ENCODE measurements around the gene FFAR2.
"Not testable (repeated sequence)": the region's sequence is repeated elsewhere in the genome, so short reads cannot be mapped to it uniquely, and the experiment has no call there.

The FFAR2 gene

DNA sequence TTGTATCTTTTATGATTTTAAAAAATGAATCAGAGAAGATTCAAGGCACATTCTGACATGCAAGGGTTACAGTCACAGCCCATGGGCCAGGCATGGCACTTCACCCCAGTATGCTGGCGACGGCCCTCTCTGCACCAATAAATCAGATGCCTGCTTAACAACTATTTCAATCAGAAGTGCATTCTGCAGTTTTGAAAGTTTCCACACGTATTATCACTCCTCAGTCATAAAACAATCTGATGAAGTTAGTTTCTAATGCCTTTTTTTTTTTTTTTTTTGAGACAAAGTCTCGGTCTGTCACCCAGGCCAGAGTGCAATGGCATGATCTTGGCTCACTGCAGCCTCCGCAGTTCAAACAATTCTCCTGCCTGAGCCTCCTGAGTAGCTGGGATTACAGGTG lies 28.3 kb upstream of the FFAR2 start:
- Histone ChIP-seq H3K27me3 (ENCODE audit: insufficient read depth, low read depth) (peaks cover 21% of the 10 kb centered on the region; the same call in 1 of the 2 replicates), H3K4me1 (ENCODE audit: low read depth, poor library complexity, severe bottlenecking) (no peaks in the 10 kb centered on the region), H3K4me2 (no peak overlapping the region)

DNA sequence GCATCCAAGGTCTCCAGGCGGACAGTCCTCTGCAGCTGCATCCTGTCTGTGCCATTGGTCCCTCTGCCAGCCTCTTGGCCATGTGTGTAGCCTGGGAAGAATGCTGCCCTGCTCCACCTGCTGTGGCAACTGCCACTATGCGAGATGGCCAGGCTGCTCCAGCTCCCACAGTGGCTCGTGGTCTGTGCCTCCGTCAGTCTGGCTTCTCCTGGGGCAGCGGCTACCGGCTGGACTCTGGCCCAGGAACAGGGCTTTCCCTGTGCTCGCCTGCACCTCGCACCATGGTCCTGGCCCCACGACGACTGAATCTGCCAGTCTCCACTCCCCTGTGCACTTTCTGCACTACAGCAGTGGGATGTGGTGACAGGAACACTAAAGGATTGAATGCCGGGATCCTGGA lies 26.7 kb upstream of the FFAR2 start:
- Histone ChIP-seq H3K36me3 (ENCODE audit: insufficient read depth) (no peaks in the 10 kb centered on the region), H4K20me1 (ENCODE audit: insufficient read depth) (no peaks in the 10 kb centered on the region), H3K4me1 (ENCODE audit: low read depth, poor library complexity, severe bottlenecking) (no peaks in the 10 kb centered on the region), H3K79me2 (ENCODE audit: insufficient read depth, low read depth) (no peaks in the 10 kb centered on the region), H3K4me2 (no peak overlapping the region), H3K27ac (no peak overlapping the region), H3K9ac (no peak overlapping the region), H3K27me3 (ENCODE audit: insufficient read depth, low read depth) (peaks cover 28% of the 10 kb centered on the region; the same call in 1 of the 2 replicates), H3K4me3 (IDR thresholded peaks at IDR 0.05; ENCODE audit: insufficient read depth, low read depth, low read length) (no peak overlapping the region), H2AFZ (ENCODE audit: low read depth) (no peak overlapping the region)
- TF ChIP-seq, protein P1, sequence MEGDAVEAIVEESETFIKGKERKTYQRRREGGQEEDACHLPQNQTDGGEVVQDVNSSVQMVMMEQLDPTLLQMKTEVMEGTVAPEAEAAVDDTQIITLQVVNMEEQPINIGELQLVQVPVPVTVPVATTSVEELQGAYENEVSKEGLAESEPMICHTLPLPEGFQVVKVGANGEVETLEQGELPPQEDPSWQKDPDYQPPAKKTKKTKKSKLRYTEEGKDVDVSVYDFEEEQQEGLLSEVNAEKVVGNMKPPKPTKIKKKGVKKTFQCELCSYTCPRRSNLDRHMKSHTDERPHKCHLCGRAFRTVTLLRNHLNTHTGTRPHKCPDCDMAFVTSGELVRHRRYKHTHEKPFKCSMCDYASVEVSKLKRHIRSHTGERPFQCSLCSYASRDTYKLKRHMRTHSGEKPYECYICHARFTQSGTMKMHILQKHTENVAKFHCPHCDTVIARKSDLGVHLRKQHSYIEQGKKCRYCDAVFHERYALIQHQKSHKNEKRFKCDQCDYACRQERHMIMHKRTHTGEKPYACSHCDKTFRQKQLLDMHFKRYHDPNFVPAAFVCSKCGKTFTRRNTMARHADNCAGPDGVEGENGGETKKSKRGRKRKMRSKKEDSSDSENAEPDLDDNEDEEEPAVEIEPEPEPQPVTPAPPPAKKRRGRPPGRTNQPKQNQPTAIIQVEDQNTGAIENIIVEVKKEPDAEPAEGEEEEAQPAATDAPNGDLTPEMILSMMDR (conservative IDR thresholded peaks at IDR 0.05; ENCODE audit: low read depth, low read length), result no peak

More for the DNA sequence above, 28.3 kb upstream of the FFAR2 start:
- Histone ChIP-seq H3K9ac (no peak overlapping the region), H4K20me1 (ENCODE audit: insufficient read depth) (no peaks in the 10 kb centered on the region), H3K79me2 (ENCODE audit: insufficient read depth, low read depth) (no peaks in the 10 kb centered on the region), H3K36me3 (ENCODE audit: insufficient read depth) (no peaks in the 10 kb centered on the region), H3K4me3 (IDR thresholded peaks at IDR 0.05; ENCODE audit: insufficient read depth, low read depth, low read length) (no peak overlapping the region), H2AFZ (ENCODE audit: low read depth) (no peak overlapping the region), H3K27ac (no peak overlapping the region)
- TF ChIP-seq, protein P1 (conservative IDR thresholded peaks at IDR 0.05; ENCODE audit: low read depth, low read length), result no peak

DNA sequence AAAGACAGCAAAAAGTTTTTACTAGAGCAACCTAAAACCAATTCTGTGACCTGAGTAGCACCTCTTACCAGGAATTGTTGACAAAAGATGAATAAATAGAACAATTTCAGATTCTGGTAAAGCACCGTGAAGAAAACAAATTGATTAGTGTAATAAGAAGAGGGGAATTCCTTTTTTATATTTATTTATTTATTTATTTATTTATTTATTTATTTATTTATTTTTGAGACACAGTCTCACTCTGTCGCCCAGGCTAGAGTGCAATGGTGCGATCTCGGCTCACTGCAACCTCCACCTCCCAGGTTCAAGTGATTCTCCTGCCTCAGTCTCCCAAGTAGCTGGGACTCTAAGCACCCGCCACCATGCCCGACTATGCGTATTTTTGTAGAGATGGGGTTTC lies 24.7 kb upstream of the FFAR2 start:
- H3K4me3 ChIP-seq (IDR thresholded peaks at IDR 0.05; ENCODE audit: insufficient read depth, low read depth, low read length); H3K79me2 ChIP-seq (ENCODE audit: insufficient read depth, low read depth); H3K36me3 ChIP-seq (ENCODE audit: insufficient read depth); H3K27ac ChIP-seq; H3K4me2 ChIP-seq; H3K9ac ChIP-seq; H2AFZ ChIP-seq (ENCODE audit: low read depth); H3K4me1 ChIP-seq (ENCODE audit: low read depth, poor library complexity, severe bottlenecking); H4K20me1 ChIP-seq (ENCODE audit: insufficient read depth): not testable (repeated sequence)
- H3K27me3 ChIP-seq (ENCODE audit: insufficient read depth, low read depth), result peaks cover 24% of the 10 kb centered on the region; the same call in 1 of the 2 replicates

DNA sequence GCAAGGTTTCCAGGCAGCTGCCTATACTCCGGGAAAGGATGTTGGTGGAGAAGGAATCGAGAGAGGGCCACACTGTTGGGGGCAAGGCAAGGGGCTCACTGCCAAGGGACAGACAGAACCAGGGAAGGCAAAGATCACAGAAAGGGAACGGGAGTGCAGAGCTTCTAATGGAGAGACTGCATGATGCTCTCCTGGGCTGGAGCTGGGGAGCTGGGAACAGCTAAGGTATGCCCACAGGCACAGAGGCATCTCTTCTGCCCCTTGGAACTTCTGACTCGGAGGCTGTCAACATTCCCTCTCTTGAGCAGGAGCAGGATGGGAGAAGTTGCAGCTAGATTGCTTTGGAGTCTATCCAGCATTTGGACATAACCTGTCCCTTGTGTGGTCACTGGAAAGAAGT lies 22.4 kb upstream of the FFAR2 start:
- H3K4me3 ChIP-seq (IDR thresholded peaks at IDR 0.05; ENCODE audit: insufficient read depth, low read depth, low read length), result no peak overlapping the region
- H3K9ac ChIP-seq, result no peak overlapping the region
- no peak overlapping the region for H3K4me2 ChIP-seq
- no peaks in the 10 kb centered on the region for H3K4me1 ChIP-seq (ENCODE audit: low read depth, poor library complexity, severe bottlenecking)
- no peaks in the 10 kb centered on the region for H4K20me1 ChIP-seq (ENCODE audit: insufficient read depth)
- H2AFZ ChIP-seq (ENCODE audit: low read depth), result no peak overlapping the region
- peaks cover 26% of the 10 kb centered on the region; the same call in 1 of the 2 replicates for H3K27me3 ChIP-seq (ENCODE audit: insufficient read depth, low read depth)
- TF ChIP-seq, protein P1 (conservative IDR thresholded peaks at IDR 0.05; ENCODE audit: low read depth, low read length), result no peak
- no peaks in the 10 kb centered on the region for H3K79me2 ChIP-seq (ENCODE audit: insufficient read depth, low read depth)
- no peak overlapping the region for H3K27ac ChIP-seq
- H3K36me3 ChIP-seq (ENCODE audit: insufficient read depth), result no peaks in the 10 kb centered on the region

DNA sequence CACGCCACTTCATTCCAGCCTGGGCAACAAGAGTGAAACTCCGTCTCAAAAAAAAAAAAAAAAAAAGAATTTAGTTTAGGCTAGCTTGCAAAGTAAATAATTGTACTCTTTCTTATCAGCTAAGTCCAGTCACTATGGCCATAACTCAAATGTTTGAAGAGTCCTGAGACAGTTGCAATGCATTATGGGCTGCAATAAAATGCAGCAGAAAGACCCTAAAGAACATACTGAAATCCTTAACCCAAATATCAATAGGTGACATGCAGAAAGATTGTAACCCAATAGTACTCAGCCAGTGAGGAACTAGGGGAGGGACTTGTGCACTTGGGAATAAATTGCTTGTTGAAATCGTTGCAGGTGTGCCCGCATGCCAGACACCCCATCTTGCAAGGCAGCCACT lies 20.9 kb upstream of the FFAR2 start:
- TF ChIP-seq, protein P1 (conservative IDR thresholded peaks at IDR 0.05; ENCODE audit: low read depth, low read length), result no peak
- Histone ChIP-seq H3K36me3 (ENCODE audit: insufficient read depth) (no peaks in the 10 kb centered on the region), H3K79me2 (ENCODE audit: insufficient read depth, low read depth) (no peaks in the 10 kb centered on the region), H3K9ac (no peak overlapping the region), H3K4me2 (no peak overlapping the region), H3K4me3 (IDR thresholded peaks at IDR 0.05; ENCODE audit: insufficient read depth, low read depth, low read length) (no peak overlapping the region), H3K4me1 (ENCODE audit: low read depth, poor library complexity, severe bottlenecking) (no peaks in the 10 kb centered on the region), H3K27me3 (ENCODE audit: insufficient read depth, low read depth) (peaks cover 35% of the 10 kb centered on the region; the same call in 1 of the 2 replicates), H2AFZ (ENCODE audit: low read depth) (no peak overlapping the region), H4K20me1 (ENCODE audit: insufficient read depth) (no peaks in the 10 kb centered on the region), H3K27ac (no peak overlapping the region)

All from KMS-11 (cell line).